Spinal cord (tissue), 10 donors: ENCODE data around the gene NCS1. TPM values are rescaled to one million over a fixed set of nuclear protein-coding genes. Genes with fewer than 3 reads are reported as not detected.

Experiments used
- DNase-seq, 6 donors: peaks; one replicate each; pipeline versions ENCODE4 v3.0.0 to v3.0.0-alpha.2; 2013 to 2015; ENCODE audit warnings: low spot score in 6 of 6, low read depth in 4 of 6
- H3K27ac ChIP-seq: one replicate; pipeline ENCODE4 v1.5.1; 2013; ENCODE audit warnings: low read depth, low read length, control low read depth
- H3K27me3 ChIP-seq: one replicate; pipeline ENCODE4 v1.6.1; 2013; ENCODE audit warnings: low read length; ENCODE audit not compliant: control insufficient read depth, insufficient read depth
- H3K36me3 ChIP-seq: one replicate; pipeline ENCODE4 v1.6.1; 2013; ENCODE audit warnings: low read length; ENCODE audit not compliant: control insufficient read depth, insufficient read depth
- H3K4me1 ChIP-seq: one replicate; pipeline ENCODE4 v1.6.1; 2013; ENCODE audit warnings: low read length; ENCODE audit not compliant: control insufficient read depth, insufficient read depth
- H3K4me3 ChIP-seq: one replicate; pipeline ENCODE4 v1.5.1; 2013; ENCODE audit warnings: low read depth, low read length, control low read depth
- H3K9me3 ChIP-seq: one replicate; pipeline ENCODE4 v1.6.1; 2013; ENCODE audit warnings: low read length; ENCODE audit not compliant: control insufficient read depth, insufficient read depth
- WGBS: methylation state at CpG from one replicate; pipeline ENCODE4 v1.1.5; 2013; ENCODE audit warnings: missing lambda C conversion rate; ENCODE audit not compliant: insufficient coverage; 5-methylcytosine and 5-hydroxymethylcytosine counted together
- polyA plus RNA-seq, 2 donors: library from polyadenylated mRNA; unstranded; fragments of 120-200 nt; gene quantifications; one replicate each; pipeline ENCODE4 v1.2.1, GENCODE V29; 2013; ENCODE audit not compliant: insufficient read length in 2 of 2
- total RNA-seq, 2 donors: library from RNA; depleted of rRNA in 1 of 2; stranded (reverse); fragments of 120-200 nt in 1 of 2; fragments of >200 nt in 1 of 2; gene quantifications; one replicate each; pipeline versions ENCODE4 v1.2.3 to v1.2.4, GENCODE V29; 2013 to 2014
- donor health status: healthy.

The NCS1 gene
- total and polyA plus RNA-seq, 4 donors = 47.6 to 197 (median 145) TPM

- no peak for DNase-seq
- Histone ChIP-seq H3K9me3 (no peaks in the 10 kb centered on the region), H3K4me1 (peaks cover 97% of the 10 kb centered on the region), H3K27me3 (no peaks in the 10 kb centered on the region), H3K27ac (no peak overlapping the region), H3K4me3 (no peak overlapping the region), H3K36me3 (peaks cover 34% of the 10 kb centered on the region)
- WGBS = 72% methylated on average over 8 of the region's 9 CpGs
Measured at GRCh38 chr9:130197386-130197785, 25.2 kb downstream of the NCS1 start.

DNA sequence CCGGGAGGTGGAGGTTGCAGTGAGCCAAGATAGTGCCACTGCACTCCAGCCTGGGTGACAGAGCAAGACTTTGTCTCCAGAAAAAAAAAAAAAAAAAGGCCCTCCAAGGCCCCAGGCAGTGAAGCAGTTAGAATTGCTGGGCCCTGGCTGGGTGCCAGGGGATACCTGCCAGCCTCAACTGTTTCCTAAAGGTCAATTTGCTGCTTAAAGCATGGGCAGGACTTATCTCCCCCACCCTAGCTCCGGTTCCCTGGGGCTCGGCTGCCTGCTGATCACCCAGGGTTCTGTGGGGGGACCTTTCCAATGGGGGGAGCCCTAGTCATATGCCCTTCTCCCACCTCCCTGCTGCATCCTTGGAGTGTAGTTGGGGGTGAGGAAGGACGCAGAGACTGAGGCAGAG lies 25.7 kb downstream of the NCS1 start:
- Histone ChIP-seq H3K36me3 (peaks cover 35% of the 10 kb centered on the region), H3K4me3 (no peak overlapping the region), H3K4me1 (peaks cover 95% of the 10 kb centered on the region), H3K9me3 (no peaks in the 10 kb centered on the region), H3K27me3 (no peaks in the 10 kb centered on the region), H3K27ac (peak overlapping the region; percentile 58)
- peak in 1 of 6 donors; percentile 36 for DNase-seq
- WGBS = 83% methylated on average over 1 of the region's 4 CpGs

DNA sequence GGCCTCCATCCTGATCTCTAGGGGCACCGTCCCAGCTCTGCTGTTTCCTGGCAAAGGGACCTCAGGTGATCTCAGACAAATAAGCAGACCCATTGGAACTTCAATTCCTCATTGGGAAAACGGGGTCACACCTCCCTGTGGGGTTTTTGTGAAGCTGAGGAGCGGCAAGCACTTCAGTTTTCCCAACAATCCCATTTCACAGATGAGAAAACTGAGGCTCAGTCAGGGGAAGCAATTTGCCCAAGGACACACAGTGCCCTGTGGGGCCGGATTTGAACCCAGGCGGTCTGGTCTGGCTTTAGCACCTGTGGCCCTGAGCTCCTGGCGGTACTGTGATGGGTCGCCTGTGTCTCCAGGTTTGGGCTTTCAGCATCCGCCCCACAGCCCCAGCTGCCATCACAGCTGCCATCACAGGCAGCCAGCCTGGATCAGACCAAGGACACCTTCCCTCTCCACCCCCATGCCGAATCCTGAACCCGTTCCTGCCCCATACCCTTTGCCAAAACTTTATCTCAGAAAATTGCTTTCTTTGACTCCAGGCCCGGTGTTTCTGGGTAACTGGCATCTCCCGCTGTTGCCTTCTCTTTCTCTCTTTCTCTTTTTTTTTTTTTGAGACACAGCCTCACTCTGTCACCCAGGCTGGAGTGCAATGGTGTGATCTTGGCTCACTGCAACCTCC lies 26.4 kb downstream of the NCS1 start:
- H3K4me1 ChIP-seq = peaks cover 88% of the 10 kb centered on the region
- no peak overlapping the region for H3K4me3 ChIP-seq
- peak overlapping the region; percentile 58 for H3K27ac ChIP-seq
- 73% methylated on average over 10 of the region's 12 CpGs for WGBS
- H3K27me3 ChIP-seq = no peaks in the 10 kb centered on the region
- peak in 1 of 6 donors; percentile 58 for DNase-seq
- H3K9me3 ChIP-seq = no peaks in the 10 kb centered on the region
- H3K36me3 ChIP-seq = peaks cover 39% of the 10 kb centered on the region

- H3K4me3 ChIP-seq = no peak overlapping the region
- H3K4me1 ChIP-seq = peaks cover 78% of the 10 kb centered on the region
- peak in 1 of 6 donors; percentile 40 for DNase-seq
- H3K36me3 ChIP-seq = peaks cover 38% of the 10 kb centered on the region
- no peaks in the 10 kb centered on the region for H3K27me3 ChIP-seq
- 51% methylated on average over 7 of the region's 8 CpGs for WGBS
- no peaks in the 10 kb centered on the region for H3K9me3 ChIP-seq
- H3K27ac ChIP-seq = peak overlapping the region; percentile 44
Measured at GRCh38 chr9:130199605-130200004, 27.4 kb downstream of the NCS1 start.

- Histone ChIP-seq H3K4me1 (peaks cover 77% of the 10 kb centered on the region), H3K27me3 (no peaks in the 10 kb centered on the region), H3K36me3 (peaks cover 44% of the 10 kb centered on the region), H3K27ac (peak overlapping the region; percentile 79), H3K9me3 (no peaks in the 10 kb centered on the region), H3K4me3 (no peak overlapping the region)
- DNase-seq = peak in 4 of 6 donors; percentile 45 to 85 (median 68)
- WGBS = 41% methylated on average over 15 of the region's 17 CpGs
Measured at GRCh38 chr9:130200038-130200849, 28.0 kb downstream of the NCS1 start.

GRCh38 chr9:130201399-130201873 lies 29.2 kb downstream of the NCS1 start:
- Histone ChIP-seq H3K36me3 (peaks cover 44% of the 10 kb centered on the region), H3K27ac (peak overlapping the region; percentile 79), H3K4me1 (peaks cover 76% of the 10 kb centered on the region), H3K4me3 (no peak overlapping the region), H3K27me3 (no peaks in the 10 kb centered on the region), H3K9me3 (no peaks in the 10 kb centered on the region)
- peak in 1 of 6 donors; percentile 77 for DNase-seq
- WGBS = 53% methylated on average over 12 of the region's 12 CpGs

DNA sequence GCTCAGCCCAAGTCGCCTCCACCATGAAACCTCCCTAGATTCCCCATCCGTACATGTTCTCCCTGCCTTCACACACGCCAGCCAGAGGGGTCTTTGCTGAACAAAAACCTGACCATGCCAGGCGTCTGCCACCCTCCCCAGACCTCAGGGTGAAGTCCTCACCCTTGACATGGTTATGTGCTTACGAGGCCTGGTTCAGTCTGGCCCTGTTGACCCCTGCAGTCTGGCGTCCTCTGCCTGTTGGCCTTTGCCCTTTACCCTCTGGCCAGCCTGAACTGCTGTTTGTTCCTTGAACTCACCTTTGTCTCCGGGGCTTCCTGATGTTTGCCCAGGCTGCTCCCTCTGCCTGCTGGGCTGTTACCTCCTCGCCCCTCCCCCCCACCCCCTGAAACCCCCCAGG lies 29.8 kb downstream of the NCS1 start:
- no peaks in the 10 kb centered on the region for H3K27me3 ChIP-seq
- peaks cover 49% of the 10 kb centered on the region for H3K36me3 ChIP-seq
- no peak for DNase-seq
- no peak overlapping the region for H3K27ac ChIP-seq
- 88% methylated on average over 7 of the region's 8 CpGs for WGBS
- no peak overlapping the region for H3K4me3 ChIP-seq
- H3K4me1 ChIP-seq = peaks cover 77% of the 10 kb centered on the region
- H3K9me3 ChIP-seq = no peaks in the 10 kb centered on the region

DNA sequence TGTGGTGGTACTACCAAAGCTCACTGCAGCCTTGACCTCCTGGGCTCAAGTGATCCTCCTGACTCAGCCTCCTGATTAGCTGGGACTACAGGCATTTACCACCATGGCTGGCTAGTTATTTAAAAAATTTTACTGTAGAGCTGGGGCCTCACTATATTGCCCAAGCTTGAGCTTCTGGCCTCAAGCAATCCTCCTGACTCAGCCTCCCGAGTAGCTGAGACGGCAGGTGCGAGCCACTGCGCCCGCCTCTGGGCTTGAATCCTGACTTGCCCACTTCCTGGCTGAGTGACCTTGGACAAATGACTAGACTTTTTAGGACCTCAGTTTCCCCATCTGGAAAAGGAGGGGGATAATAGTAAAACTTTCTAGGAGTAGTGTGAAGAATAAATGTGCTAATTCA lies 32.1 kb downstream of the NCS1 start:
- Histone ChIP-seq H3K9me3 (no peaks in the 10 kb centered on the region), H3K4me3 (no peak overlapping the region), H3K36me3 (peaks cover 57% of the 10 kb centered on the region), H3K27me3 (no peaks in the 10 kb centered on the region), H3K27ac (no peak overlapping the region), H3K4me1 (peaks cover 75% of the 10 kb centered on the region)
- no peak for DNase-seq
- 93% methylated on average over 3 of the region's 5 CpGs for WGBS

GRCh38 chr9:130204959-130205358 lies 32.8 kb downstream of the NCS1 start:
- Histone ChIP-seq H3K27ac (no peak overlapping the region), H3K4me1 (peaks cover 75% of the 10 kb centered on the region), H3K4me3 (no peak overlapping the region), H3K27me3 (no peaks in the 10 kb centered on the region), H3K9me3 (no peaks in the 10 kb centered on the region), H3K36me3 (peaks cover 59% of the 10 kb centered on the region)
- 75% methylated on average over 9 of the region's 12 CpGs for WGBS
- no peak for DNase-seq
